Keratinocyte (primary cell): ENCODE results near the gene HLA-C. TPM values are rescaled to one million over a fixed set of nuclear protein-coding genes. Genes with fewer than 3 reads are reported as not detected.

Experiments
- DNase-seq: peaks from one replicate; pipeline ENCODE4 v3.0.0-alpha.2; 2011; ENCODE audit warnings: low read depth, missing footprints, low spot score
- FAIRE-seq: peaks from 2 replicates; lab custom pipeline; 2011; peaks lifted over from hg19 to GRCh38; lab: Jason Lieb, UNC
- H2AFZ ChIP-seq: 2 replicates; pipeline ENCODE4 v1.6.0; 2012; ENCODE audit warnings: low read length, control low read depth, inconsistent platforms; ENCODE audit not compliant: control insufficient read depth
- H3K27ac ChIP-seq: 2 replicates; pipeline ENCODE4 v1.5.1; 2011; ENCODE audit warnings: low read length; ENCODE audit not compliant: control insufficient read depth, insufficient read depth
- H3K27me3 ChIP-seq: 3 replicates; pipeline ENCODE4 v1.6.0; 2011; ENCODE audit warnings: low read length; ENCODE audit not compliant: control insufficient read depth, insufficient read depth; ENCODE audit errors: extremely low read depth
- H3K36me3 ChIP-seq, 2 experiments: 2 replicates in 1 of 2; 3 replicates in 1 of 2; pipeline ENCODE4 v1.5.1; 2011; ENCODE audit warnings: low read length in 2 of 2, mild to moderate bottlenecking in 1 of 2; ENCODE audit not compliant: control insufficient read depth in 2 of 2, insufficient read depth in 2 of 2; ENCODE audit errors: extremely low read depth in 1 of 2
- H3K4me1 ChIP-seq: 3 replicates; pipeline ENCODE4 v1.5.1; 2011; ENCODE audit warnings: low read length; ENCODE audit not compliant: control insufficient read depth, insufficient read depth; ENCODE audit errors: extremely low read depth
- H3K4me2 ChIP-seq: 3 replicates; pipeline ENCODE4 v1.6.0; 2011; ENCODE audit warnings: low read depth, low read length; ENCODE audit not compliant: control insufficient read depth, insufficient read depth; ENCODE audit errors: extremely low read depth
- H3K4me3 ChIP-seq, 3 experiments: fragments of 200-600 bp in 1 of 3; sonication (generic) in 1 of 3; 2 replicates in 2 of 3; 3 replicates in 1 of 3; pipeline ENCODE4 v1.5.1; 2011 to 2016; ENCODE audit warnings: low read length in 3 of 3, mild to moderate bottlenecking in 3 of 3, control low read depth in 2 of 3, inconsistent platforms in 1 of 3, low read depth in 1 of 3, mixed read lengths in 1 of 3, mixed run types in 1 of 3, moderate library complexity in 1 of 3; ENCODE audit not compliant: control insufficient read depth in 2 of 3, insufficient read depth in 2 of 3; ENCODE audit errors: extremely low read depth in 1 of 3
- H3K79me2 ChIP-seq: 2 replicates; pipeline ENCODE4 v1.6.0; 2012; ENCODE audit warnings: low read length; ENCODE audit not compliant: control insufficient read depth, insufficient read depth
- H3K9ac ChIP-seq: 3 replicates; pipeline ENCODE4 v1.6.0; 2011; ENCODE audit warnings: low read length; ENCODE audit not compliant: control insufficient read depth, insufficient read depth; ENCODE audit errors: extremely low read depth
- H3K9me1 ChIP-seq: 3 replicates; pipeline ENCODE4 v1.6.0; 2011; ENCODE audit warnings: low read length; ENCODE audit not compliant: control insufficient read depth, insufficient read depth; ENCODE audit errors: extremely low read depth
- H3K9me3 ChIP-seq: 2 replicates; pipeline ENCODE4 v1.5.1; 2012; ENCODE audit warnings: low read depth, low read length; ENCODE audit not compliant: control insufficient read depth
- H4K20me1 ChIP-seq: 3 replicates; pipeline ENCODE4 v1.6.0; 2011; ENCODE audit warnings: low read length; ENCODE audit not compliant: control insufficient read depth, insufficient read depth; ENCODE audit errors: extremely low read depth
- EZH2 ChIP-seq: IDR thresholded peaks from one replicate; pipeline ENCODE4 v1.6.1; 2012; ENCODE audit warnings: inconsistent platforms, mild to moderate bottlenecking, low read length, moderate library complexity
- dilution Hi-C: fragments of 300-500 bp; cut with MboI; formaldehyde crosslinking; loops from one replicate; pipeline ENCODE4 v1.7.0; 2020; ENCODE audit warnings: low sequenced_read_pairs; ENCODE audit not compliant: extremely low pct_ligation_motif_present
- polyA plus RNA-seq, 5 experiments: library from polyadenylated mRNA; depleted of rRNA in 3 of 5; stranded (reverse) in 3 of 5; stranded (forward) in 1 of 5; unstranded in 1 of 5; fragments of >200 nt; gene quantifications; 1 replicate in 1 of 5; 2 replicates in 3 of 5; 3 replicates in 1 of 5; pipeline versions ENCODE4 v1.2.1 to v1.2.3, GENCODE V29; 2011 to 2012; ENCODE audit warnings: missing spikeins in 2 of 5, low read depth in 1 of 5, low replicate concordance in 1 of 5
- TF ChIP-seq, protein P1 (sequence below), 3 experiments: IDR thresholded peaks in 1 of 3; conservative IDR thresholded peaks in 1 of 3; optimal IDR thresholded peaks in 1 of 3; 2 replicates in 2 of 3; 3 replicates in 1 of 3; pipeline versions ENCODE3 to v1.5.1; 2011; ENCODE audit warnings: low read length in 3 of 3, mild to moderate bottlenecking in 3 of 3, moderate library complexity in 2 of 3, control low read depth in 1 of 3, inconsistent platforms in 1 of 3; ENCODE audit not compliant: insufficient read depth in 2 of 3; ENCODE audit errors: extremely low read depth in 1 of 3

The HLA-C gene
- polyA plus RNA-seq, 1 donor (not counting 4 experiments of a cell fraction or from before 2014, with no cell fraction given), result 330 TPM

DNA sequence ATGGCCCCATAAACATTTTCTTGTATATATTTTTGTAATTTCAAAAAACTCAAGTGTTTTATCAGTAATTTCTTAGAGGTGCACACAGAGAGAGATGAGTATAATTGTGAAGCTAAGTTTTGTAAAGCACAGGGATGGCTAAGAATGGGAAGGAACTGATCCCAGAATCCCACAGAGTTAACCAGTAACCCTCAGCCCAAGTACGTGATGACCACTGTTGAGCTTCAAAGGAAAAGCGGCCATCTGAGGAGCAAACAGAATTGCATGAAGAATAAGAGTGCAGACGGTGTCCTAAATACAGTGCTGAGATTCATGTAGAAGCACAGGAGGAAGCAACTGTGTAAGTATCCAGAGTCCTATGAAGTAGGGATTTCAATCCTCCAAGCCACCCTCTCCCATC, 28.1 kb upstream of the HLA-C start:
- DNase-seq, result no peak
- Histone ChIP-seq H4K20me1 (no peaks in the 10 kb centered on the region), H2AFZ (no peak overlapping the region), H3K9ac (no peak overlapping the region), H3K79me2 (no peaks in the 10 kb centered on the region), H3K36me3 (no peaks in the 10 kb centered on the region), H3K27ac (no peak overlapping the region), H3K9me3 (no peaks in the 10 kb centered on the region), H3K4me2 (no peak overlapping the region), H3K4me1 (no peaks in the 10 kb centered on the region), H3K27me3 (peaks cover 3% of the 10 kb centered on the region), H3K4me3 (no peak overlapping the region), H3K9me1 (no peaks in the 10 kb centered on the region)
- dilution Hi-C loops, result no loop called here
- FAIRE-seq, result no peak
- TF ChIP-seq EZH2, result no peak
- TF ChIP-seq, protein P1, sequence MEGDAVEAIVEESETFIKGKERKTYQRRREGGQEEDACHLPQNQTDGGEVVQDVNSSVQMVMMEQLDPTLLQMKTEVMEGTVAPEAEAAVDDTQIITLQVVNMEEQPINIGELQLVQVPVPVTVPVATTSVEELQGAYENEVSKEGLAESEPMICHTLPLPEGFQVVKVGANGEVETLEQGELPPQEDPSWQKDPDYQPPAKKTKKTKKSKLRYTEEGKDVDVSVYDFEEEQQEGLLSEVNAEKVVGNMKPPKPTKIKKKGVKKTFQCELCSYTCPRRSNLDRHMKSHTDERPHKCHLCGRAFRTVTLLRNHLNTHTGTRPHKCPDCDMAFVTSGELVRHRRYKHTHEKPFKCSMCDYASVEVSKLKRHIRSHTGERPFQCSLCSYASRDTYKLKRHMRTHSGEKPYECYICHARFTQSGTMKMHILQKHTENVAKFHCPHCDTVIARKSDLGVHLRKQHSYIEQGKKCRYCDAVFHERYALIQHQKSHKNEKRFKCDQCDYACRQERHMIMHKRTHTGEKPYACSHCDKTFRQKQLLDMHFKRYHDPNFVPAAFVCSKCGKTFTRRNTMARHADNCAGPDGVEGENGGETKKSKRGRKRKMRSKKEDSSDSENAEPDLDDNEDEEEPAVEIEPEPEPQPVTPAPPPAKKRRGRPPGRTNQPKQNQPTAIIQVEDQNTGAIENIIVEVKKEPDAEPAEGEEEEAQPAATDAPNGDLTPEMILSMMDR (optimal IDR thresholded peaks at IDR 0.05 in 1 of 3, IDR thresholded peaks at IDR 0.05 in 1 of 3, conservative IDR thresholded peaks at IDR 0.05 in 1 of 3; ENCODE audit: extremely low read depth in 1 of 3, insufficient read depth in 2 of 3, low read length in 3 of 3), result no peak

DNA sequence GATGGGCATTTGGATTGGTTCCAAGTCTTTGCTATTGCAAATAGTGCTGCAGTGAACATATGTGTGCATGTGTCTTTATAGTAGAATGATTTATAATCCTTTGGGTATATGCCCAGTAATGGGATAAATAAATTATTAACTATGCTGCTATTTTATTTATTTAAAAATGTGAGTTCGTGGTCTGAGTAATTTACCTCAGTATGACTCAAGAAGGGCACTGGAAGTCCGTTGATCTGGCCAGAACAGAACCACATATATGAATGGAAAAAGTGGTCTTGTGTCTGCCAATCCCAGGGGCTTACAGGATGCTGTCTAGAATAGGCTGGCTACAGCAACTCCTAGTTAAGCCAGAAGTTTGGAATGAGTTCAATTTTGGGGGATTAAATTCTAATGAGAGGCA, 27.6 kb upstream of the HLA-C start:
- FAIRE-seq (no peak), DNase-seq (no peak)
- Histone ChIP-seq H3K9me3 (no peaks in the 10 kb centered on the region), H3K4me3 (no peak overlapping the region), H2AFZ (no peak overlapping the region), H3K79me2 (no peaks in the 10 kb centered on the region), H3K36me3 (no peaks in the 10 kb centered on the region), H3K4me1 (no peaks in the 10 kb centered on the region), H3K4me2 (no peak overlapping the region), H4K20me1 (no peaks in the 10 kb centered on the region), H3K27ac (no peak overlapping the region), H3K27me3 (peaks cover 3% of the 10 kb centered on the region), H3K9me1 (no peaks in the 10 kb centered on the region), H3K9ac (no peak overlapping the region)
- dilution Hi-C loops, result no loop called here
- no peak for TF ChIP-seq EZH2
- TF ChIP-seq, protein P1 (optimal IDR thresholded peaks at IDR 0.05 in 1 of 3, IDR thresholded peaks at IDR 0.05 in 1 of 3, conservative IDR thresholded peaks at IDR 0.05 in 1 of 3; ENCODE audit: extremely low read depth in 1 of 3, insufficient read depth in 2 of 3, low read length in 3 of 3), result no peak
